Myometrial cell (primary cell): ENCODE results near the gene POLA1. TPM values are rescaled to one million over a fixed set of nuclear protein-coding genes. Genes with fewer than 3 reads are reported as not detected.

ENCODE experiments used
- total RNA-seq: library from RNA; depleted of rRNA; stranded (reverse); fragments of >200 nt; gene quantifications from 2 replicates; pipeline ENCODE4 v1.2.3, GENCODE V29; 2015

POLA1 gene, protein sequence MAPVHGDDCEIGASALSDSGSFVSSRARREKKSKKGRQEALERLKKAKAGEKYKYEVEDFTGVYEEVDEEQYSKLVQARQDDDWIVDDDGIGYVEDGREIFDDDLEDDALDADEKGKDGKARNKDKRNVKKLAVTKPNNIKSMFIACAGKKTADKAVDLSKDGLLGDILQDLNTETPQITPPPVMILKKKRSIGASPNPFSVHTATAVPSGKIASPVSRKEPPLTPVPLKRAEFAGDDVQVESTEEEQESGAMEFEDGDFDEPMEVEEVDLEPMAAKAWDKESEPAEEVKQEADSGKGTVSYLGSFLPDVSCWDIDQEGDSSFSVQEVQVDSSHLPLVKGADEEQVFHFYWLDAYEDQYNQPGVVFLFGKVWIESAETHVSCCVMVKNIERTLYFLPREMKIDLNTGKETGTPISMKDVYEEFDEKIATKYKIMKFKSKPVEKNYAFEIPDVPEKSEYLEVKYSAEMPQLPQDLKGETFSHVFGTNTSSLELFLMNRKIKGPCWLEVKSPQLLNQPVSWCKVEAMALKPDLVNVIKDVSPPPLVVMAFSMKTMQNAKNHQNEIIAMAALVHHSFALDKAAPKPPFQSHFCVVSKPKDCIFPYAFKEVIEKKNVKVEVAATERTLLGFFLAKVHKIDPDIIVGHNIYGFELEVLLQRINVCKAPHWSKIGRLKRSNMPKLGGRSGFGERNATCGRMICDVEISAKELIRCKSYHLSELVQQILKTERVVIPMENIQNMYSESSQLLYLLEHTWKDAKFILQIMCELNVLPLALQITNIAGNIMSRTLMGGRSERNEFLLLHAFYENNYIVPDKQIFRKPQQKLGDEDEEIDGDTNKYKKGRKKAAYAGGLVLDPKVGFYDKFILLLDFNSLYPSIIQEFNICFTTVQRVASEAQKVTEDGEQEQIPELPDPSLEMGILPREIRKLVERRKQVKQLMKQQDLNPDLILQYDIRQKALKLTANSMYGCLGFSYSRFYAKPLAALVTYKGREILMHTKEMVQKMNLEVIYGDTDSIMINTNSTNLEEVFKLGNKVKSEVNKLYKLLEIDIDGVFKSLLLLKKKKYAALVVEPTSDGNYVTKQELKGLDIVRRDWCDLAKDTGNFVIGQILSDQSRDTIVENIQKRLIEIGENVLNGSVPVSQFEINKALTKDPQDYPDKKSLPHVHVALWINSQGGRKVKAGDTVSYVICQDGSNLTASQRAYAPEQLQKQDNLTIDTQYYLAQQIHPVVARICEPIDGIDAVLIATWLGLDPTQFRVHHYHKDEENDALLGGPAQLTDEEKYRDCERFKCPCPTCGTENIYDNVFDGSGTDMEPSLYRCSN (N-terminal part only)
- 8.9 and 9.2 TPM in 2 replicates for total RNA-seq

DNA sequence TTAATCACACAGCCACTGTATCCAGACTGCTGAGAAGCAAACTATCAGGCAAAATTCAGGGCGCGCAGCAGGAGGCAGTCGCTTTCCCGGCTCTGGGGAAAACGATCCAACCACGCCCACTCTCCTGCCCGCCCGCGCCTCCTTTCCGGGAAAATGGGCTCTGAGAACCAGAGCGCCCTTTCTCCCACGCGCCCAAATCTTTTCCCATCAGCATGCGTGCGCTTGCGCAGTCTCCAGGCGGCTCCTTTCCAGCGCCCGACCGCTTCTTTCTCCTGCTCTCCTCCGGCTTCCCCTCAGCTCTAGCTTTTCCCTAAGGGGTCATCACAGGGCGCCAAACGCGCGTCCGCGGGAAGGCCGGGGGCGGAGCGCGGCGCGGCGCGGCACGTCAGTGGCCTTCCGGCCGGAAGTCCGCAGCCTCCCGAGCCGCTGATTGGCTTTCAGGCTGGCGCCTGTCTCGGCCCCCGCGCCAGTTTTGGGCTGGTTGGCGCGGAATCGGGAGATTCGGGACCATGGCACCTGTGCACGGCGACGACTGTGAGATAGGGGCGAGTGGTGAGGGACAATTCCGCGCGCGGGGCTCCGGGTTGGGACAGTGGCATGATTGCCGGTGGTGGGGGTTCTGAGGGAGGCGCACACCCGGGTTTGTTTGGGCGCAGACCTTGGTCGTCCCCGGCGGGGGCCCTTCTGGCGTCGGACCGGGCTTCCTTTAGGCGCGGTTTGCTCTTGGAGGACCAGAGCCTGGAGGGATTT is at the start of gene POLA1:
Gene POLA1, plus strand, starts transcription at position 466 of the 750 bp plus-strand sequence. Its CDS starts 44 bp downstream, at position 510.

DNA sequence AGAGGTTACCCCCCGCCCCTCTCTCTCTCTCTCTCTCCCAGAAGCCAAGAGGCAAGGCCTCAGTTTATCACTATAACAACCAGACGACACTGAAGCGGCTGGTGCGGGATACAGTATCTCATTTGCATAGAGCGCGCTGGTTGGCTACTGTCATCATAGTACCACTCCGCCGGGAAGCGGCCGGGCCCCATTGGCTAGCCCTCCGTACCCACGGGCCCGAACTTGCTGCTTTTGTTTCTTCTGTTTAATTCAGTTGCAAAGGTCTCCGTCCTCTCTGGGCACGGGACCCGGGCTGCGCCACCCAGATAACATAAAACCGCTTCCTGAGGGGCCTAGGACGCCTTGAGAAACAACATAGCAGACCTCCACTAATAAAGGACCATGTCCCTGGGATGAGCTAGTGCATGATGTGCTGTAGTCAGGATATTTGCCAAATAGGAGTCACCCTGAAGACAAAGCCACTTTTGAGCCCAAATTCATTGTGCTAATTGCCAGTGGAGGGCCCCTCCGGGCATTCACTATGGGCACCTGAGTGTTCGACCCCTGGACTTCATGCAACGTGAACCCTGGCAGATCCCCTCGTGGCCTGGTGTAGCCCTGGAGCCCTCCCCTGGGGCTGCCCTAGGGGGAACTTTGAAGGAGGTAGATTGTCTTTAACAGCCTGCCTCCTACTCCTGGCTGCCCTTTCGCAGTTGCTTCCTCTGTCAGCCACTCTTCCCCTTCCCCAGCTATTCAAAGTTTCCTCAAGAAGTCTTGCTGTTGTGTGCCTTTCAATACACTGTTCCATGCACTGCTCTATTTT is 46.3 kb upstream of the POLA1 start, which contains the start of gene PCYT1B:
Gene PCYT1B, minus strand, starts transcription at position 91 of the 802 bp plus-strand sequence. CDS start 242 bp downstream, outside the sequence.

DNA sequence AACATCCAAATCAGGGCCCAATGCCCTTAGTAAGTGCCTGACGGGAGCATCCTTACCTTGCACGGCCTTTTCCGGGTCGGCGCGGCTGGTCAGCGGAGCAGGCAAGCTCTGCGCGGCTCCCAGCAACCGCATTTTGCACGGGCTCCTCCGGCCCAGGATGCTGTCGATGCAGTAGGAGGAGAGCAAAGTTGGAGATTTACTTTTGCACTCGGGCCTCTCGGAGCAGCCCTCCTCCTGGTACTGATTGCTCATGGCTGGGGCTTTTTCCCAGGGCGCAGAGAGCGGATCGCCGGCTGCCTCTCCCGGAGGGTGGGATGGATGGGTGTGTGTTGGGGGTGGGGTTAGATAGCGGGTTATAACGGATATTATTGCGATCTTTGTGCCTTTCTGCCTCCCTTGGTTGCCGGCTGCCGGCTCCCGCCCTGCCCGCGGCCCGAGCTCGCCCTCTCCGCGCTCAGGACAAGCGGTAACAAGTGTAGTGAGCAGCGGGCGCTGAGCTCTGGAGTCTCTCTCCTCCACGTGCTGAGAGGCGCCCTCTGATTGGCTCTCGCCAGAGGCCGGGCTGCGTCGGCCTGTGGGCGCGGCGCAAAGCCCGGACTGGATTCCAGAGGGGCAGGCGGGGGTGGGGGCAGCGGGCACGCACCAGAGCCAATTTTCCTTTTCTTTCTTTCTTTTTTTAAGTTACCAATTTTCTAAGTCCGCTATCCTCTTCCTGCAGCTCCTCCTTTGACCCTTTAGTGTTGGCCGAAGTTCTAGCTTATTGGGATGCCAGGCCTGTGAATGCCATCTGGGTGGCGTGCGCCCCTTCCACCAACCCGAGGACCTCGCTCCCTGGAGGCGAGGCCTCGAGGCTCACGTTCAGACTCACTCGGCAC is 322.0 kb downstream of the POLA1 start, which contains the start of gene ARX:
Gene ARX, minus strand, starts transcription at position 480 of the 875 bp plus-strand sequence. Its CDS starts 228 bp downstream, at position 252.

Other genes starting within 250 kb of the POLA1 start
- 3.2 and 5.2 TPM in 2 replicates for gene PDK3, start 228.6 kb upstream of the POLA1 start, total RNA-seq
- gene PCYT1B, start 46.6 kb upstream of the POLA1 start, total RNA-seq: under 0.01 and 0.18 TPM in 2 replicates